GM12878 (cell line): ENCODE results near the gene POLE4.

ENCODE experiments used
- ATF3 ChIP-seq: IDR thresholded peaks from 2 replicates; pipeline ENCODE4 v1.6.1; 2011; ENCODE audit warnings: low read depth, mild to moderate bottlenecking, low read length, moderate library complexity, borderline replicate concordance; ENCODE audit errors: extremely low read depth
- BRCA1 ChIP-seq: IDR thresholded peaks from 2 replicates; pipeline ENCODE4 v1.6.1; 2011; ENCODE audit warnings: low read depth, low read length, improper control_type of control experiment
- EGR1 ChIP-seq, 2 experiments: IDR thresholded peaks; 1 replicate in 1 of 2; 2 replicates in 1 of 2; pipeline ENCODE4 v1.6.1; 2011 to 2012; ENCODE audit warnings: low read depth in 2 of 2, low read length in 2 of 2, borderline replicate concordance in 1 of 2, mild to moderate bottlenecking in 1 of 2, moderate library complexity in 1 of 2
- ELK1 ChIP-seq: IDR thresholded peaks from 2 replicates; pipeline ENCODE4 v1.6.1; 2012; ENCODE audit warnings: low read depth, low read length, improper control_type of control experiment
- EZH2 ChIP-seq: IDR thresholded peaks from 2 replicates; pipeline ENCODE4 v1.6.1; 2012; ENCODE audit warnings: low read depth, mild to moderate bottlenecking, control low read depth, inconsistent platforms, low read length, borderline replicate concordance; ENCODE audit not compliant: control insufficient read depth
- NFYA ChIP-seq: IDR thresholded peaks from 2 replicates; pipeline ENCODE4 v1.6.1; 2011; ENCODE audit warnings: low read depth, mild to moderate bottlenecking, low read length, improper control_type of control experiment, borderline replicate concordance
- POLR2A ChIP-seq: IDR thresholded peaks from 2 replicates; pipeline ENCODE4 v1.6.1; 2011; ENCODE audit warnings: low read depth, mild to moderate bottlenecking, low read length
- RELA ChIP-seq: fragments of 450-650 bp; IDR thresholded peaks from 2 replicates; pipeline ENCODE4 v1.8.0; 2014; ENCODE audit warnings: borderline replicate concordance; ENCODE audit not compliant: partially characterized antibody
- TF ChIP-seq, protein P1 (sequence below): IDR thresholded peaks from 2 replicates; pipeline ENCODE4 v1.6.1; 2011; ENCODE audit warnings: borderline replicate concordance, low read depth, mild to moderate bottlenecking, moderate library complexity, low read length; ENCODE audit not compliant: insufficient read depth, poor library complexity, severe bottlenecking
- TF ChIP-seq, protein P2 (sequence below), 3 experiments: IDR thresholded peaks in 2 of 3; conservative IDR thresholded peaks in 1 of 3; 2 replicates each; pipeline ENCODE4 v1.5.1; 2011; ENCODE audit warnings: low read depth in 3 of 3, low read length in 3 of 3, mild to moderate bottlenecking in 3 of 3, control low read depth in 2 of 3, moderate library complexity in 2 of 3, inconsistent platforms in 1 of 3, mixed read lengths in 1 of 3; ENCODE audit not compliant: control insufficient read depth in 2 of 3, insufficient read depth in 1 of 3; ENCODE audit errors: extremely low read depth in 1 of 3

- no peak for TF ChIP-seq BRCA1
- TF ChIP-seq, protein P1, sequence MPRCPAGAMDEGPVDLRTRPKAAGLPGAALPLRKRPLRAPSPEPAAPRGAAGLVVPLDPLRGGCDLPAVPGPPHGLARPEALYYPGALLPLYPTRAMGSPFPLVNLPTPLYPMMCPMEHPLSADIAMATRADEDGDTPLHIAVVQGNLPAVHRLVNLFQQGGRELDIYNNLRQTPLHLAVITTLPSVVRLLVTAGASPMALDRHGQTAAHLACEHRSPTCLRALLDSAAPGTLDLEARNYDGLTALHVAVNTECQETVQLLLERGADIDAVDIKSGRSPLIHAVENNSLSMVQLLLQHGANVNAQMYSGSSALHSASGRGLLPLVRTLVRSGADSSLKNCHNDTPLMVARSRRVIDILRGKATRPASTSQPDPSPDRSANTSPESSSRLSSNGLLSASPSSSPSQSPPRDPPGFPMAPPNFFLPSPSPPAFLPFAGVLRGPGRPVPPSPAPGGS, result no peak
- TF ChIP-seq RELA, result no peak
- TF ChIP-seq EGR1 (IDR thresholded peaks at IDR 0.05; ENCODE audit: borderline replicate concordance in 1 of 2, low read depth in 2 of 2, low read length in 2 of 2), result no peak
- no peak for TF ChIP-seq EZH2
- TF ChIP-seq ELK1, result no peak
- TF ChIP-seq, protein P2, sequence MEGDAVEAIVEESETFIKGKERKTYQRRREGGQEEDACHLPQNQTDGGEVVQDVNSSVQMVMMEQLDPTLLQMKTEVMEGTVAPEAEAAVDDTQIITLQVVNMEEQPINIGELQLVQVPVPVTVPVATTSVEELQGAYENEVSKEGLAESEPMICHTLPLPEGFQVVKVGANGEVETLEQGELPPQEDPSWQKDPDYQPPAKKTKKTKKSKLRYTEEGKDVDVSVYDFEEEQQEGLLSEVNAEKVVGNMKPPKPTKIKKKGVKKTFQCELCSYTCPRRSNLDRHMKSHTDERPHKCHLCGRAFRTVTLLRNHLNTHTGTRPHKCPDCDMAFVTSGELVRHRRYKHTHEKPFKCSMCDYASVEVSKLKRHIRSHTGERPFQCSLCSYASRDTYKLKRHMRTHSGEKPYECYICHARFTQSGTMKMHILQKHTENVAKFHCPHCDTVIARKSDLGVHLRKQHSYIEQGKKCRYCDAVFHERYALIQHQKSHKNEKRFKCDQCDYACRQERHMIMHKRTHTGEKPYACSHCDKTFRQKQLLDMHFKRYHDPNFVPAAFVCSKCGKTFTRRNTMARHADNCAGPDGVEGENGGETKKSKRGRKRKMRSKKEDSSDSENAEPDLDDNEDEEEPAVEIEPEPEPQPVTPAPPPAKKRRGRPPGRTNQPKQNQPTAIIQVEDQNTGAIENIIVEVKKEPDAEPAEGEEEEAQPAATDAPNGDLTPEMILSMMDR (IDR thresholded peaks at IDR 0.05 in 2 of 3, conservative IDR thresholded peaks at IDR 0.05 in 1 of 3; ENCODE audit: control insufficient read depth in 2 of 3, extremely low read depth in 1 of 3, insufficient read depth in 1 of 3, low read depth in 3 of 3, low read length in 3 of 3), result no peak
- TF ChIP-seq ATF3, result no peak
- no peak for TF ChIP-seq NFYA
- TF ChIP-seq POLR2A, result no peak
Observed at GRCh38 chr2:74953796-74954499, 4.5 kb upstream of the POLE4 start.
